BJ (cell line): ENCODE data around the gene ADSS1. TPM values are rescaled to one million over a fixed set of nuclear protein-coding genes. Genes with fewer than 3 reads are reported as not detected.

ENCODE experiments used
- CTCF ChIA-PET: fragments of 350-600 bp; formaldehyde crosslinking; extraction: SDS; loops from one replicate; lab custom pipeline; 2021; ENCODE audit warnings: antibody characterized with exemption, inconsistent platforms; lab: Yijun Ruan, JAX
- POLR2A ChIA-PET: fragments of 300-600 bp; sonication (Branson Sonifier 250); formaldehyde crosslinking; extraction: SDS; loops from one replicate; lab custom pipeline; 2021; ENCODE audit warnings: antibody characterized with exemption; lab: Charles Lee
- DNase-seq: peaks from one replicate; pipeline ENCODE4 v3.0.0-alpha.2; 2011; ENCODE audit warnings: low read depth
- H3K27me3 ChIP-seq: 2 replicates; pipeline ENCODE4 v1.6.0; 2011; ENCODE audit warnings: low read length; ENCODE audit not compliant: control insufficient read depth, insufficient read depth
- H3K36me3 ChIP-seq: 2 replicates; pipeline ENCODE4 v1.5.1; 2011; ENCODE audit warnings: low read length; ENCODE audit not compliant: control insufficient read depth, insufficient read depth
- H3K4me3 ChIP-seq: 2 replicates; pipeline ENCODE4 v1.5.1; 2011; ENCODE audit warnings: low read depth, mild to moderate bottlenecking, control low read depth, low read length
- CTCF ChIP-seq: IDR thresholded peaks from 2 replicates; pipeline ENCODE4 v1.5.1; 2011; ENCODE audit warnings: low read depth, mild to moderate bottlenecking, control low read depth, inconsistent platforms, low read length, moderate library complexity; ENCODE audit not compliant: insufficient read depth
- polyA plus RNA-seq: library from polyadenylated mRNA; depleted of rRNA; stranded (reverse); fragments of >200 nt; gene quantifications from 2 replicates; pipeline ENCODE4 v1.2.3, GENCODE V29; 2011

The ADSS1 gene
- polyA plus RNA-seq, 1 experiment, result 4.5 TPM

GRCh38 chr14:104712881-104713734 lies 10.9 kb upstream of the ADSS1 start:
- TF ChIP-seq CTCF, result no peak
- H3K4me3 ChIP-seq, result no peak overlapping the region
- peaks cover 59% of the 10 kb centered on the region for H3K36me3 ChIP-seq
- ChIA-PET CTCF (interaction anchor here (1.5 to 1.6 kb wide), 2 partner anchors 10 to 12 kb away, joined by 3 to 5 read pairs; no protein-coding TSS in a partner anchor), POLR2A (no interaction called here)
- H3K27me3 ChIP-seq, result no peaks in the 10 kb centered on the region
- DNase-seq, result no peak

GRCh38 chr14:104714066-104714465 lies 10.0 kb upstream of the ADSS1 start:
- ChIA-PET CTCF (no interaction called here), POLR2A (no interaction called here)
- no peaks in the 10 kb centered on the region for H3K27me3 ChIP-seq
- no peak for DNase-seq
- peaks cover 65% of the 10 kb centered on the region for H3K36me3 ChIP-seq
- H3K4me3 ChIP-seq, result no peak overlapping the region
- no peak for TF ChIP-seq CTCF

GRCh38 chr14:104714681-104715080 lies 9.3 kb upstream of the ADSS1 start:
- no peak overlapping the region for H3K4me3 ChIP-seq
- TF ChIP-seq CTCF, result no peak
- peaks cover 63% of the 10 kb centered on the region for H3K36me3 ChIP-seq
- ChIA-PET CTCF (no interaction called here), POLR2A (no interaction called here)
- no peak for DNase-seq
- H3K27me3 ChIP-seq, result no peaks in the 10 kb centered on the region

- POLR2A ChIA-PET, result no interaction called here
- no peak for TF ChIP-seq CTCF
- Histone ChIP-seq H3K4me3 (no peak overlapping the region), H3K27me3 (no peaks in the 10 kb centered on the region), H3K36me3 (peaks cover 58% of the 10 kb centered on the region)
- CTCF ChIA-PET, result interaction anchor here (1.1 kb wide), 1 partner anchor 76 kb away, joined by 3 read pairs; no protein-coding TSS in a partner anchor
- no peak for DNase-seq
Observed at GRCh38 chr14:104715416-104715815, 8.6 kb upstream of the ADSS1 start.

GRCh38 chr14:104715871-104716270 lies 8.2 kb upstream of the ADSS1 start:
- CTCF ChIA-PET, result interaction anchor here (0.7 to 1.1 kb wide), 3 partner anchors 27 to 76 kb away, joined by 3 read pairs; no protein-coding TSS in a partner anchor
- Histone ChIP-seq H3K36me3 (peaks cover 54% of the 10 kb centered on the region), H3K4me3 (no peak overlapping the region), H3K27me3 (no peaks in the 10 kb centered on the region)
- TF ChIP-seq CTCF, result no peak
- POLR2A ChIA-PET, result no interaction called here
- no peak for DNase-seq
